ENCODE data around the gene HP1BP3. TPM values are rescaled to one million over a fixed set of nuclear protein-coding genes. Genes with fewer than 3 reads are reported as not detected.
"Not testable (repeated sequence)": the region's sequence is repeated elsewhere in the genome, so short reads cannot be mapped to it uniquely, and the experiment has no call there.

Gene HP1BP3
- total RNA-seq, 2 donors from 2014 or later: 156 to 252 TPM

GRCh38 chr1:20790785-20791184 is 3.7 kb upstream of the HP1BP3 start:
- WGBS: 70% methylated on average over 3 of the region's 3 CpGs
- no peaks in the 10 kb centered on the region for H3K27me3 ChIP-seq (replicated peaks; ENCODE audit: insufficient read depth)
- H3K27ac ChIP-seq: no peak overlapping the region
- intact Hi-C loops (cut with DNase I): no loop called here
- H3K4me3 ChIP-seq: no peak overlapping the region
- no peaks in the 10 kb centered on the region for H3K36me3 ChIP-seq
- TF ChIP-seq CTCF (IDR thresholded peaks at IDR 0.05) (no peak), POLR2A (IDR thresholded peaks at IDR 0.05) (no peak), POLR2AphosphoS5 (IDR thresholded peaks at IDR 0.05) (no peak)
- DNase-seq (ENCODE audit: low spot score): no peak
- no peaks in the 10 kb centered on the region for H3K4me1 ChIP-seq (replicated peaks)
- H3K9me3 ChIP-seq: no peaks in the 10 kb centered on the region

- not testable (repeated sequence) for DNase-seq (ENCODE audit: low spot score); H3K4me3 ChIP-seq; H3K9me3 ChIP-seq; H3K36me3 ChIP-seq; H3K27ac ChIP-seq; H3K27me3 ChIP-seq (replicated peaks; ENCODE audit: insufficient read depth); H3K4me1 ChIP-seq (replicated peaks)
- intact Hi-C loops (cut with DNase I): loop anchor here (5.0 to 10.0 kb wide), 3 partner anchors 55 to 388 kb away; partner anchors contain the start of genes EIF4G3 and SH2D5
- WGBS: 91% methylated on average over 9 of the region's 9 CpGs
Measured at GRCh38 chr1:20789598-20789997, 2.5 kb upstream of the HP1BP3 start.

GRCh38 chr1:20787840-20788795 is 1.0 kb upstream of the HP1BP3 start:
- TF ChIP-seq POLR2A (IDR thresholded peaks at IDR 0.05) (no peak), POLR2AphosphoS5 (IDR thresholded peaks at IDR 0.05) (no peak), CTCF (IDR thresholded peaks at IDR 0.05) (no peak)
- 40% methylated on average over 22 of the region's 22 CpGs for WGBS
- peak overlapping the region; percentile 97 for H3K4me3 ChIP-seq
- peak overlapping the region; percentile 99 for H3K27ac ChIP-seq
- H3K27me3 ChIP-seq (replicated peaks; ENCODE audit: insufficient read depth): no peaks in the 10 kb centered on the region
- no peaks in the 10 kb centered on the region for H3K9me3 ChIP-seq
- no peaks in the 10 kb centered on the region for H3K36me3 ChIP-seq
- intact Hi-C loops (cut with DNase I): loop anchor here (5.0 to 10.0 kb wide), 3 partner anchors 53 to 389 kb away; partner anchors contain the start of genes EIF4G3 and SH2D5
- peaks cover 8% of the 10 kb centered on the region for H3K4me1 ChIP-seq (replicated peaks)
- no peak for DNase-seq (ENCODE audit: low spot score)

- Histone ChIP-seq H3K27me3 (replicated peaks; ENCODE audit: insufficient read depth) (no peaks in the 10 kb centered on the region), H3K4me3 (peak overlapping the region; percentile 97), H3K36me3 (no peaks in the 10 kb centered on the region), H3K9me3 (no peaks in the 10 kb centered on the region), H3K27ac (peak overlapping the region; percentile 99), H3K4me1 (replicated peaks) (peaks cover 12% of the 10 kb centered on the region)
- TF ChIP-seq POLR2AphosphoS5 (IDR thresholded peaks at IDR 0.05) (peak; percentile 80), CTCF (IDR thresholded peaks at IDR 0.05) (peak in 3 of 4 experiments; percentile 3 to 19 (median 5)), POLR2A (IDR thresholded peaks at IDR 0.05) (peak; percentile 84)
- intact Hi-C loops (cut with DNase I): loop anchor here (5.0 to 10.0 kb wide), 3 partner anchors 52 to 391 kb away; partner anchors contain the start of genes EIF4G3 and SH2D5
- peak; percentile 93 for DNase-seq (ENCODE audit: low spot score)
- WGBS: under 1% methylated on average over 98 of the region's 102 CpGs
Measured at GRCh38 chr1:20786253-20787028, 666 bp downstream of the HP1BP3 start.

- DNase-seq (ENCODE audit: low spot score): peak; percentile 8
- H3K4me1 ChIP-seq (replicated peaks): peaks cover 13% of the 10 kb centered on the region
- WGBS: under 1% methylated on average over 16 of the region's 16 CpGs
- H3K4me3 ChIP-seq: peak overlapping the region; percentile 97
- TF ChIP-seq POLR2AphosphoS5 (IDR thresholded peaks at IDR 0.05) (no peak), CTCF (IDR thresholded peaks at IDR 0.05) (no peak), POLR2A (IDR thresholded peaks at IDR 0.05) (no peak)
- no peaks in the 10 kb centered on the region for H3K9me3 ChIP-seq
- H3K27me3 ChIP-seq (replicated peaks; ENCODE audit: insufficient read depth): no peaks in the 10 kb centered on the region
- intact Hi-C loops (cut with DNase I): loop anchor here (5.0 to 10.0 kb wide), 3 partner anchors 51 to 391 kb away; partner anchors contain the start of genes EIF4G3 and SH2D5
- H3K27ac ChIP-seq: peak overlapping the region; percentile 99
- H3K36me3 ChIP-seq: no peaks in the 10 kb centered on the region
Measured at GRCh38 chr1:20785907-20786252, 1.2 kb downstream of the HP1BP3 start.
